Measurements from ENCODE around the gene CYP21A2.

GRCh38 chr6:32073613-32074012, 35.4 kb downstream of the CYP21A2 start:
- no peak for TF ChIP-seq CTCF (IDR thresholded peaks at IDR 0.05; ENCODE audit: poor library complexity)
- no peak for TF ChIP-seq EZH2 (IDR thresholded peaks at IDR 0.05; ENCODE audit: borderline replicate concordance)

All from hepatocyte (in vitro differentiated cells).